CD4-positive, alpha-beta memory T cell (primary cell): ENCODE data around the gene ZFP30. TPM values are rescaled to one million over a fixed set of nuclear protein-coding genes. Genes with fewer than 3 reads are reported as not detected.
"Not testable (repeated sequence)": the region's sequence is repeated elsewhere in the genome, so short reads cannot be mapped to it uniquely, and the experiment has no call there.

Experiments used
- CTCF ChIA-PET: fragments of 350-600 bp; sonication (Branson Sonifier 250); formaldehyde crosslinking; loops from one replicate; lab custom pipeline; 2021; ENCODE audit warnings: inconsistent platforms; ENCODE audit not compliant: partially characterized antibody; lab: Charles Lee
- POLR2A ChIA-PET: fragments of 350-600 bp; sonication (Branson Sonifier 250); formaldehyde crosslinking; loops from one replicate; lab custom pipeline; 2021; ENCODE audit not compliant: partially characterized antibody; lab: Charles Lee
- DNase-seq, 5 donors: peaks; one replicate each; pipeline versions ENCODE4 v3.0.0 to v3.0.0-alpha.2; 2020 to 2022; ENCODE audit warnings: mixed read lengths in 1 of 5
- H3K27ac ChIP-seq: one replicate; pipeline ENCODE4 v1.7.0; 2013; ENCODE audit warnings: low read depth, low read length
- H3K27me3 ChIP-seq: 2 replicates; pipeline ENCODE4 v1.7.0; 2013; ENCODE audit warnings: mild to moderate bottlenecking, low read length, moderate library complexity; ENCODE audit not compliant: insufficient read depth
- H3K36me3 ChIP-seq: 2 replicates; pipeline ENCODE4 v1.7.0; 2013; ENCODE audit warnings: mild to moderate bottlenecking, low read length, moderate library complexity; ENCODE audit not compliant: insufficient read depth
- H3K4me1 ChIP-seq: 2 replicates; pipeline ENCODE4 v1.7.0; 2013; ENCODE audit warnings: mild to moderate bottlenecking, low read length, moderate library complexity; ENCODE audit not compliant: insufficient read depth
- H3K4me3 ChIP-seq, 2 donors: one replicate each; pipeline ENCODE4 v1.7.0; 2013; ENCODE audit warnings: low read length in 2 of 2, mild to moderate bottlenecking in 1 of 2
- H3K9me3 ChIP-seq, 2 donors: one replicate each; pipeline ENCODE4 v1.7.0; 2013; ENCODE audit warnings: low read length in 2 of 2, control low read depth in 1 of 2; ENCODE audit not compliant: control insufficient read depth in 1 of 2
- H3K27ac Mint-ChIP-seq, 7 donors: one replicate each; pipeline ENCODE4 v1.8.0; 2020 to 2021; ENCODE audit warnings: mixed read lengths in 7 of 7, mild to moderate bottlenecking in 6 of 7, inconsistent platforms in 3 of 7, moderate library complexity in 3 of 7
- H3K27me3 Mint-ChIP-seq, 2 donors: one replicate each; pipeline ENCODE4 v1.8.0; 2020 to 2021; ENCODE audit warnings: mixed read lengths in 2 of 2
- H3K36me3 Mint-ChIP-seq, 2 donors: one replicate each; pipeline ENCODE4 v1.8.0; 2020 to 2021; ENCODE audit warnings: mixed read lengths in 2 of 2, inconsistent platforms in 1 of 2, mild to moderate bottlenecking in 1 of 2
- H3K4me1 Mint-ChIP-seq, 4 donors: one replicate each; pipeline ENCODE4 v1.8.0; 2020 to 2021; ENCODE audit warnings: mixed read lengths in 4 of 4, mild to moderate bottlenecking in 1 of 4
- H3K4me3 Mint-ChIP-seq, 8 donors: one replicate each; pipeline ENCODE4 v1.8.0; 2020 to 2021; ENCODE audit warnings: mixed read lengths in 8 of 8, mild to moderate bottlenecking in 7 of 8, moderate library complexity in 6 of 8, inconsistent platforms in 3 of 8
- H3K9me3 Mint-ChIP-seq, 8 donors: one replicate each; pipeline ENCODE4 v1.8.0; 2020 to 2021; ENCODE audit warnings: mixed read lengths in 8 of 8, mild to moderate bottlenecking in 5 of 8, inconsistent platforms in 3 of 8, moderate library complexity in 1 of 8
- intact Hi-C: fragments of 100-400 bp; cut with micrococcal nuclease; formaldehyde crosslinking; loops from one replicate; pipeline ENCODE4 v1.15.1; 2023
- polyA plus RNA-seq, 2 donors: library from polyadenylated mRNA; unstranded; fragments of 300-500 nt; fragmentation: Illumina TruSeq; gene quantifications; one replicate each; pipeline ENCODE4 v1.2.3, GENCODE V29; 2021
- total RNA-seq, 2 experiments: library from RNA; stranded (reverse); gene quantifications; one replicate each; pipeline ENCODE4 v1.2.3, GENCODE V29; 2021

Gene ZFP30
- total and polyA plus RNA-seq, 4 experiments from 2014 or later: 1.4 to 24.4 (median 12.2) TPM

DNA sequence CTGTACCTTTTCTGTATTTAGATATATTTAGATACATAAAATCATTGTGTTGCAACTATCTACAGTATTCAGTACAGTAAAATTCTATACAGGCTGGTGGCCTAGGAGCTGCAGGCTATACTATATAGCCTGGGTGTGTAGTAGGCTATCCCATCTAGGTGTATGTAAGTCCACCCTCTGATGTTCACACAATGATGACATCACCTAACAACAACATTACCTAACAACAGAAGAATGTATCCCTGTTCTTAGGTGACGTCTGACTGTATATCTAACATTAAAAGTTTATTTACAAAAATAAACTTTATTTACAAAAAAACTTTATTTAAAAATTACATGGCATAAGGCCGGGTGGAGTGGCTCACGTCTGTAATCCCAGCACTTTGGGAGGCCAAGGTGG lies 28.3 kb upstream of the ZFP30 start:
- Histone ChIP-seq H3K36me3 (no peaks in the 10 kb centered on the region), H3K4me1 (no peaks in the 10 kb centered on the region)
- POLR2A ChIA-PET: no interaction called here

DNA sequence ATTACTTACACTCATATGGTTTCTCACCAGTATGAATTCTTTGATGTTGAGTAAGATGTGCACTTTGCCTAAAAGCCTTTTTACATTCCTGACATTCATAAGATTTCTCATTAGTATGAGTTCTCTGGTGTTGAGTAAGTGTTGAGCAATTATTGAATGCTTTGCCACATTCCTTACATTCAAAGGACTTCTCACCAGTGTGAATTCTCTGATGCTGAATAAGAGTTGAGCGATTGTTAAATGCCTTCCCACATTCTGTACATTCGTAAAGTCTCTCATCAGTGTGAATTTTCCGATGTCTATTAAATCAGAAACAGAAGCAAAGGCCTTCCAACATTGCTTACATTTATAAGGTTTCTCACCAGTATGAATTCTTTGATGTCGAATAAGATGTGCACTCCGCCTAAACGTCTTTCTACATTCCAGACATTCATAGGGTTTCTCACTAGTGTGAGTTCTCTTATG lies 14.2 kb upstream of the ZFP30 start:
- intact Hi-C loops: no loop called here
- ChIA-PET CTCF (no interaction called here), POLR2A (no interaction called here)

More for the DNA sequence above, 28.3 kb upstream of the ZFP30 start:
- Histone ChIP-seq H3K9me3 (peaks cover 0 to 9% of the 10 kb centered on the region in 2 donors), H3K27ac (no peak overlapping the region), H3K27me3 (no peaks in the 10 kb centered on the region), H3K4me3 (no peak overlapping the region)
- Mint-ChIP-seq H3K27me3 (no peaks in the 10 kb centered on the region), H3K27ac (no peak overlapping the region), H3K9me3 (peaks cover 0 to 64% (median 47%) of the 10 kb centered on the region in 8 donors), H3K4me1 (peaks cover 0 to 4% (median 1%) of the 10 kb centered on the region in 4 donors), H3K36me3 (peaks cover 44 to 49% of the 10 kb centered on the region in 2 donors), H3K4me3 (no peak overlapping the region)
- intact Hi-C loops: no loop called here
- DNase-seq: no peak
- CTCF ChIA-PET: no interaction called here

DNA sequence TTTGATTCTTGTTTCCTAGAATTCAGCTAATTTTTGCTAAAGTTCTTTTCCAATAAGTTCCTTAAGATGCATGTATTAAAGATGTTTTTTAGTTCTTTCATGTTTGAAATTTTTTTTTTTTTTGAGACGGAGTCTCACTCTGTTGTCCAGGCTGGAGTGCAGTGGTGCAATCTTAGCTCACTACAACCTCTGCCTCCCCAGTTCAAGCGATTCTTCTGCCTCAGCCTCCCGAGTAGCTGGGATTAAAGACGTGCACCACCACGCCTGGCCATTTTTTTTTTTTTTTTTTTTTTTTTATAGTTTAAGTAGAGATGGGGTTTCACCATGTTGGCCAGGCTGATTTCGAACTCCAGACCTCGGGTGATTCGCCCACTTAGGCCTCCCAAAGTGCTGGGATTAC lies 1.9 kb upstream of the ZFP30 start:
- peak overlapping the region in 5 of 7 donors; percentile 43 to 95 (median 64) for H3K27ac Mint-ChIP-seq
- intact Hi-C loops: loop anchor here (10.0 kb wide), 1 partner anchor 342 kb away; no protein-coding TSS in a partner anchor
- POLR2A ChIA-PET: interaction anchor here (0.5 to 0.7 kb wide), 5 partner anchors 63 to 1052 kb away, joined by 3 to 4 read pairs (median 3); partner anchors contain the start of genes ZNF382, ZNF540 and ZNF571

More for the DNA sequence above, 14.2 kb upstream of the ZFP30 start:
- H3K27me3 ChIP-seq: no peaks in the 10 kb centered on the region
- no peak overlapping the region for H3K4me3 ChIP-seq
- Mint-ChIP-seq H3K4me3 (no peak overlapping the region), H3K36me3 (peaks cover 10 to 30% of the 10 kb centered on the region in 2 donors), H3K4me1 (no peaks in the 10 kb centered on the region), H3K9me3 (peaks cover 2 to 94% (median 78%) of the 10 kb centered on the region in 8 donors), H3K27me3 (no peaks in the 10 kb centered on the region), H3K27ac (no peak overlapping the region)
- no peak overlapping the region for H3K27ac ChIP-seq
- H3K9me3 ChIP-seq: peaks cover 0 to 34% of the 10 kb centered on the region in 2 donors
- no peaks in the 10 kb centered on the region for H3K4me1 ChIP-seq
- no peaks in the 10 kb centered on the region for H3K36me3 ChIP-seq
- no peak for DNase-seq

DNA sequence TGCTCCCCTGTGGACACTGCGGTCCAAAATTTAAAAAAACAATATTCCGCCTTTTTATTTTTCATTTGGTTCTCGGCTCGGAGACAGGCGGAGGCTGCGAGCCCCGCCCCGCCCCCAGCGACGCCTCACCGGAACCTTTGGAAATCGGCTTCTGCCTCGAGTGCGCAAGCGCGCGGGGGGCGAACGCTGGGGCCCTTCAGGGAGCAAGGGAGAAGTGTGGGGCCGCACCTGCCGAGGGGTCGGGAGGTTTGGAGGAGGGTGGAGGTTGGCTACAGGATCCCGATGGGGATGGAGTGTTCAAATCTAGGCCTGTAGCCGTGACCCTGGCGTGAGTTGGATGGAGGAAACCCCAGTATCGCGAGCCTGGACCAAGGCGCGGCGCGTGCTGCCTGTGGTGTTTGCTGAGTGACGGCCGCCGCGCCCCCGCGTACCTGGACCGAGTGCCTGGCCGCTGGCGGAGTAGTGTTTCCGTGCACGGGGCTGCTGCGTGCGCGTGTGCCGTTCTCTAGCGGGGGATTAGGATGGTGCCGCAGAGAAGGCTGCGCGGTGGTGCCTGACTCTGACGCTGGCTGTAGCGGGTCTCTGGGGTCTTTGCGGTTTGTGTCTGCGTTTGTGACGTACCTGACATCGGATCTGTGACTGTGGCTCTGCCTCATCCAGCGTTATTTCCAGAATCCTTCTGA lies 565 bp upstream of the ZFP30 start:
- H3K4me1 ChIP-seq: peaks cover 20% of the 10 kb centered on the region
- DNase-seq: peak; percentile 83 to 85 (median 85)
- Mint-ChIP-seq H3K4me3 (peak overlapping the region; percentile 83 to 96 (median 95)), H3K9me3 (peaks cover 0 to 16% (median 4%) of the 10 kb centered on the region in 8 donors), H3K27me3 (no peaks in the 10 kb centered on the region), H3K4me1 (peaks cover 18 to 40% (median 26%) of the 10 kb centered on the region in 4 donors), H3K36me3 (peaks cover 10 to 17% of the 10 kb centered on the region in 2 donors), H3K27ac (peak overlapping the region; percentile 92 to 98 (median 95))
- peak overlapping the region; percentile 73 to 78 for H3K4me3 ChIP-seq
- H3K27ac ChIP-seq: peak overlapping the region; percentile 81
- no peaks in the 10 kb centered on the region for H3K36me3 ChIP-seq
- POLR2A ChIA-PET: interaction anchor here (0.6 to 2.4 kb wide), 5 partner anchors 35 to 1441 kb away, joined by 3 to 18 read pairs (median 3); partner anchors contain the start of genes ZNF146, ZNF540, ZNF565 and ZNF571
- no peaks in the 10 kb centered on the region for H3K27me3 ChIP-seq
- CTCF ChIA-PET: interaction anchor here (1.0 kb wide), 1 partner anchor 247 kb away, joined by 3 read pairs; no protein-coding TSS in a partner anchor
- H3K9me3 ChIP-seq: no peaks in the 10 kb centered on the region
- intact Hi-C loops: loop anchor here (1.0 to 10.0 kb wide), 7 partner anchors 37 to 341 kb away; partner anchors contain the start of genes ZNF540, ZNF569, ZNF571 and ZNF573

More for the DNA sequence above, 1.9 kb upstream of the ZFP30 start:
- H3K36me3 Mint-ChIP-seq: peaks cover 14 to 19% of the 10 kb centered on the region in 2 donors
- CTCF ChIA-PET: interaction anchor here (0.7 to 1.5 kb wide), 3 partner anchors 62 to 1391 kb away, joined by 3 read pairs; partner anchors contain the start of genes ZNF540 and ZNF571
- H3K9me3 Mint-ChIP-seq: peaks cover 0 to 24% (median 12%) of the 10 kb centered on the region in 8 donors
- H3K4me3 Mint-ChIP-seq: peak overlapping the region in 6 of 8 donors; percentile 43 to 95 (median 94)
- peaks cover 18 to 40% (median 26%) of the 10 kb centered on the region in 4 donors for H3K4me1 Mint-ChIP-seq
- not testable (repeated sequence) for H3K27ac ChIP-seq, H3K36me3 ChIP-seq, H3K27me3 Mint-ChIP-seq, H3K9me3 ChIP-seq, H3K27me3 ChIP-seq, DNase-seq, H3K4me3 ChIP-seq
- H3K4me1 ChIP-seq: peaks cover 20% of the 10 kb centered on the region

DNA sequence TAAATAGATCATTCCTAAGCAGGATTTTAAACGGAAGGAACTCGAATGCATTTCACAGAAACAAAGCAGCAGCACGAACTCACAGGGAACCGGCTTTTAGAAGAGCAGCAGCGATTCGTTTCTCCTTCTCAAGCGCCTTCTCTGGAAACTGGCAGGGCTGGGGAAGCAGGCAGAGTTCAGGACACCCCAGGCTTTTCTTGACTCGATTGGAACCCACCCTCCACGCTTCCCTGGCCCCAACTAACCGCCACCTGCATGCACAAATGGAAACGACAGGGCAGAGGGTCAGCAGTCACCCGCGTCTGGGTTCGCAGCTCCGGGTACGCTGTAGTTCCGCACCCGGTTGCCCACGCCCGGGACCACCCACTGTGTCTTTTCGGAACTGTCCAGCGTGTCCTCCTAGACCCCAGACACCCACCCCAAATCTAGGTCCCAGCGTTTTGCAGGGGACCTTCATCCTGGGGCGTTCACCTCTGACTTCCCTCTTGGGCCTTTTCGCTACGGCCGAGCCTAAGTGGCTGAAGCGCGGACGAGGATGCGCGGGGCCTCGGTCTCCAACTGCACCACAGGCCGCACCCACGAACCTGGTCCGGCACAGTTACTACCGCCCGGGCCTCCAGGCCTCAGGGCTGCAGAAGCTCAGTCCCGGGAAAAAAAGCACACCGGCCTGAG lies 500 bp downstream of the ZFP30 start:
- peak overlapping the region; percentile 92 to 98 (median 95) for H3K27ac Mint-ChIP-seq
- Histone ChIP-seq H3K4me1 (peaks cover 20% of the 10 kb centered on the region), H3K9me3 (no peaks in the 10 kb centered on the region), H3K27ac (peak overlapping the region; percentile 81), H3K4me3 (peak overlapping the region; percentile 73 to 78), H3K27me3 (no peaks in the 10 kb centered on the region), H3K36me3 (no peaks in the 10 kb centered on the region)
- DNase-seq: peak in 4 of 5 donors; percentile 13 to 40 (median 20)
- ChIA-PET POLR2A (interaction anchor here (0.6 to 2.4 kb wide), 7 partner anchors 36 to 1440 kb away, joined by 3 to 18 read pairs (median 3); partner anchors contain the start of genes ZNF146, ZNF345, ZNF540 and ZNF565), CTCF (no interaction called here)
- no peaks in the 10 kb centered on the region for H3K27me3 Mint-ChIP-seq
- H3K4me1 Mint-ChIP-seq: peaks cover 18 to 40% (median 26%) of the 10 kb centered on the region in 4 donors
- peak overlapping the region; percentile 83 to 96 (median 95) for H3K4me3 Mint-ChIP-seq
- intact Hi-C loops: loop anchor here (1.0 to 10.0 kb wide), 7 partner anchors 38 to 340 kb away; partner anchors contain the start of genes ZNF540, ZNF569, ZNF571 and ZNF573
- peaks cover 0 to 14% (median 4%) of the 10 kb centered on the region in 8 donors for H3K9me3 Mint-ChIP-seq
- peaks cover 11 to 20% of the 10 kb centered on the region in 2 donors for H3K36me3 Mint-ChIP-seq

DNA sequence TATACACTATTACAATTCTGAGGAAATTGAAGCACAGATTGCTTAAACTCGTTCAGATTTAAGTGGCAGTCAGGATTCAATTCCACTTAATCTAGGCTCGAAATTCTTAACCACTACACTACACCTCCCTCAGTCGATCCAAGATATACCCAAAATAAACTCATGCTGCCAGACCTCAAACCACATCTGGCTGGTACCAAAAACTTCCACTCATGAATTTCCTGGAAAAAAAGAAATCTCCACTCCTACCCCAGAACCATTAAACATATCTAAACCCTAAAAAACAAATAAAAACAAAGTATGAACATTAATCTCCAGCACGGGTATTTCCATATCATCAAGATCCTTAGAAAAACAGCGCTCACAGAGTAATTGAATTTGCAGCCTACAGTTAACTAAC lies 1.1 kb downstream of the ZFP30 start:
- Mint-ChIP-seq H3K4me1 (peaks cover 18 to 40% (median 26%) of the 10 kb centered on the region in 4 donors), H3K27ac (peak overlapping the region; percentile 92 to 98 (median 95)), H3K9me3 (peaks cover 0 to 17% (median 3%) of the 10 kb centered on the region in 8 donors), H3K36me3 (peaks cover 18 to 23% of the 10 kb centered on the region in 2 donors), H3K27me3 (no peaks in the 10 kb centered on the region), H3K4me3 (peak overlapping the region; percentile 83 to 96 (median 95))
- CTCF ChIA-PET: no interaction called here
- no peaks in the 10 kb centered on the region for H3K9me3 ChIP-seq
- intact Hi-C loops: loop anchor here (2.0 to 10.0 kb wide), 4 partner anchors 39 to 339 kb away; partner anchors contain the start of genes ZNF573 and ZNF793
- H3K4me1 ChIP-seq: peaks cover 20% of the 10 kb centered on the region
- H3K27me3 ChIP-seq: no peaks in the 10 kb centered on the region
- peak overlapping the region; percentile 73 to 78 for H3K4me3 ChIP-seq
- no peak for DNase-seq
- no peaks in the 10 kb centered on the region for H3K36me3 ChIP-seq
- H3K27ac ChIP-seq: peak overlapping the region; percentile 81
- POLR2A ChIA-PET: interaction anchor here (1.4 to 2.4 kb wide), 3 partner anchors 38 to 147 kb away, joined by 3 to 18 read pairs (median 7); partner anchors contain the start of genes ZNF540, ZNF571 and ZNF793
